GM21528 (cell line): ENCODE measurements around the gene TMEM229B.

ENCODE experiments used
- ATAC-seq: cut with Tn5 transposase; IDR thresholded peaks from one replicate; pipeline ENCODE4 v1.9.1; 2021; ENCODE audit warnings: mild to moderate bottlenecking, moderate library complexity; ENCODE audit not compliant: unreplicated experiment, low FRiP score

TMEM229B gene

DNA sequence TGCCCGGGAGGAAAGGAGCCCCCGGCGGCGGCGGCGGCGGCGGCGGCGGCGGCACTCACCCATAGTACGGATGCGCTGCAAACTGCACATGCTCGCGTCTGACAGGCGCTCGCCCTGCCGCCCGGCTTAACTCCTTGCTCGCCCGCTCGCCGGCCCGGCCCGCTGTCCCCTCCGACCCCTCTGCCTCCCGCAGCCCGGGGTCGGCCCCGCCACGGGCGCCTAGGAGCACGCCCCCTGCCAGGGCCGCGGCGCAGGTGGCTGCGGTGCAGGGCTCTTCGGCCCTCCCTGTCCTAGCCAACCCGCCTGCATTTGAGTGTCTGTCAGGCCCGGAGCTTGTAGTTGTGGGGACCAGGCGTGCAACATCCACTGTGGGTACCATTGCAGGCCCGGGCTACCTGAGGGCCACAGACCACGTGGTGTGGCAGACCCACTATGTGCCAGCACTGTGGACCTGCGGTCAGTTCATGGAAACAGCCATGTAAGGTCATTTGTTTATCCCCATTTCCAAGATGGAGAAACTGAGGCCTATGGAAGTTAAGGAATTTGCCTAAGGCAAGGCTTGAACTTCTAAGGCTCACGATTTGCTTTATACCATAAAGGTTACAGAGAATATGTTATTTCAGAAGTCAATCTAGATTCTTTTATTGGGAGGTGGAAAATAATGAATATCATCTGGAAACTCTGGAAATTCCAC, 27.0 kb upstream of the TMEM229B start:
- ATAC-seq: peak; percentile 58

DNA sequence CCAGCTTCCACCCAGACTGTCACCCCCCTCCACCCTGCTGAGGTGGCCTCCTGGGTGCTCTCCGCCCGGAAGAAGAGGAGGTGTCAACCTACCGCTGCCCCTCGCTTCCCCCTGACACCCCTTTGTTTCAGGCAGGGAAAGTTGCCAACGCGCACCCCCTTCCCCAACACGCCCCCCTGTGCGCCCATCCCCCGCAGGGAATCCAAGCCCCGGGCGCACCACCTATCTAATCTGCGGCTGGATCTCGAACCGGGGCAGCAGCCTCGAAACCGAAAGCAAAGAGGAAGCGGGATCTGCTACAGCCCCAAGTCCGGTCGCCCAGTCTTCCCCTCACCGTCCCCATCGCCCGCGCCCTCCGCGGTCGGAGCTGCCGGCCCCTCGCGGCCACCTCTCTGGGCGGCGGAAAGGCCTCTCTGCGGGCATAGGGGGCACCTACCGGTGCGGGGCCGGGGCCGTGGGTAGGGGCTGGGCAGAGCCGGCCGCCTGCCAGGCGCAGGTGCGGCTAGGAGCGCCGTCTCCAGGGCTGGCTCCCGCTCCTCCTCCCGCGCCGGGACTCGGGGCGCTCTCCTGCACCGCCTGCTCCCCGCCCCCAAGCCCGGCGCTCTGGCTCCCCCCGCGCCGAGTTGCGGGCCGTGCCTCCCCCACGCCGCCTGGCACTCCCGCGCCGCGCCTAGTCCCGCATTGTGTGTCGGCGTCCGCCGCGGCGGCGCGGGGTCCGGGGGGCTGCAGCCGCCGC, 26.3 kb upstream of the TMEM229B start:
- ATAC-seq: peak; percentile 53

DNA sequence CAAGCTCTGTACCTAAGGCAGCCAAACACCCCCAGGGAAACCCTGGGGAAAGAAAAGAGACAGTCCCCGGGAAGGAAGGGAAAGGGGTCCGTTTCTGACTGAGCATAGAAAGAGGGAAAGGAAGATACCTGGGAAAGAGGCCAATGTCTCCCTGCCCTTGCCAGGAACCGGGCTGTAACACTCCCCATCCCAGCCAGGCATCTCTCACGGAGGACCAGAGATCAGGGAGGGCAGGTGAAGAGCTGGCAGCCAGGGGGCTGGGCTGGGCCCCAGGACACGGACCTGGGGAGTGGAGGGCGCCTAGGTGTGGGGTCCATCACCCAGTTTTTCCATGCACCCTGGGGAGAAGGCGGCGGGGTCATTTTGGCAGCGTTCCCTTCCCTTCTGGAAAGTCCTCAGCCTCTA, 25.7 kb upstream of the TMEM229B start:
- no peak for ATAC-seq

DNA sequence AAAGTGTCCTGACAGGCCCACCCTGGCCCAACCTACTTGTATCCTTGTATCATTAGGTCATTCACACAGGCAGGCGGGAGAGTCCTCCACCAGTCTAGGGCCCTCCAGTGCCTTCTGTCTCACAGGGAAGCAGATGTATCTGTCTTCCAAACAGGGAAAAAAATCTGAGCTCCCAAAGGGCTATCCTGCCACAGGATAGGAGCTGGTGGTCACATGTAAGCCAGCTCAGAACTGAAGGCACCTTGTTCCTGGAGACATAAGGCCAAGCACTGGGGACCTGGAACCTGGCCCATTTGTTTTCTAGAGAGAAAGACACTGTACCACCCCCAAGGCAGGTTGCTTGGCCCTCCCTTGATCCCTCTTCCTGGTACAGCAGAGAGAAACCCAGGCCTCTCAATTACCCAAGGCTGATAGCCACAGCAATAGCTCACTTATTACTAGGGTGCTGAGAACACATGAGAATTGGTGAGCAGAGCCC, 25.1 kb upstream of the TMEM229B start:
- ATAC-seq: no peak

DNA sequence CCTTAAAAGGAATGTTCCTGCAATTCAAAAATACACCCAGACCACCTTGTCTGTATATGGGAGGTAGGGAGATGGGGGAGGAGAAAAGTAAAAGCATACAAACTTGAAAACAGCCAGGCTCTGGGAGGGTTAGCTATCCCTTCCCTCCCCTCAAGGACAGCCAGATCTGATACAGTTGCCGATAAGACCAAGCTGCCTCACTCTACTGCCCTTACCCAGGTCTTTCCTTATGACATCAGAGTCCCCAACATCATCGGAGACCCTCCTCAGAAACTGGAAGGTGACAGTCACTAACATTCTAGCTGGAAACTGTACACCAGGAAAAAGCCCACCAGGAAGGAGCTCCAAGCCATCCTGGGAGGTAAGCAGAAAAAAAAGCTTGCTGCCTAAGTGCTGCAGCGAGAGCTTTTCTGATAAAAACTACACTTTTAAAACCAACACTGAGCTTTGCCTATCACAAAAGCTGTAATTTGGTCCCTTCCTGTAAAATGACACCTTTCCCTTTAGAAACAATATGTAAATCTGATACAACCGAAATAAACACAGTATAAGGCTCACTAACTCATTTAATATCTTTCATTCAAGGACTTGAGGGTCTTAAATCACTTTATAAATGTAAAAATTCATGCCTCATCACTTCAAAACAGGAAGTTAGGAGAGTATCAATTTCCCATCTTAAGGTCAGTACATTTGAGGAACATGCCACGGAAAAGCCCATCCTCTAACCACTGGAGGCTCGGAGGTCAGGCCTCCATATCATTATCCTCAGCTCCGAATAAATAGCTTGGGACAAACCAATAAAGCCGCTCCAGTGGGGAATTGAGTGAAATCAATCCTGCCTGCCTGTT, 24.2 kb upstream of the TMEM229B start:
- ATAC-seq: no peak

DNA sequence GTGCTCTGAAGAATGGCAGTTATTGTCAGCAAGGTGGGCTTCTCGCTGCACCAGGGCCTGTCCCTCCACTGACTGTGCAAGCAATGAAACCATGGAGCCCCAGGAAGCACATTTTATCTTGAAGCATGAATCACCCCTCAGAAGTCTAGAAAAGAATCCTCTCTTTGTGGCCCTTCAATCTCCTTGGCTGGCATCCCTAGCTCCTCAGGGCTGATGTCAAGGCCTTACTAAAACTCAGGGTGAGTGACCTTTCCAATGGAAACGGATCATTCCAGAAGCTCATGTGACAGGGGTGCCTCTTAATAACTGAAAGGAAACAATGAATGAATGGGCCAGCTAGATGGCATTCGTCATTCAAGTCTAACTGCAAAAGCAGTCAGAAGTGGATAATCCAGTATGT, 22.3 kb upstream of the TMEM229B start:
- ATAC-seq: no peak

DNA sequence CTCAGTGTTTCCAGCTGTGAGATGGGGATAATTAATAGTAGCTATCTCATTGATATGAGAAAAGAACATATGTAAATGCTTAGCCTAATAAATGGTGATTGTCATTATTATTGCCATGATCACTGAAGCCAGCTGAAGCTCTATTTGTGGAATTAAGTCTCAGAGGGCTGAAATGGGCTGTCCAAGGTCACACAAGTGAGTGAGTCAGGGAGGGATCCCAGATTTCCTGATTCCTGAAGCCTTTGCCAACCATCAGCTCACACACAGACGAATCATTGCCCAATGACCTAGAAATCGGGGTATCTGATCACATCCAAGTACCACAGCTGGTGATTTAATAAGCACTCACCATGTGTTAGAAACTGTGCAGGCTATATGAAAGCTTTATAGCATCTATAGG, 21.6 kb upstream of the TMEM229B start:
- no peak for ATAC-seq

DNA sequence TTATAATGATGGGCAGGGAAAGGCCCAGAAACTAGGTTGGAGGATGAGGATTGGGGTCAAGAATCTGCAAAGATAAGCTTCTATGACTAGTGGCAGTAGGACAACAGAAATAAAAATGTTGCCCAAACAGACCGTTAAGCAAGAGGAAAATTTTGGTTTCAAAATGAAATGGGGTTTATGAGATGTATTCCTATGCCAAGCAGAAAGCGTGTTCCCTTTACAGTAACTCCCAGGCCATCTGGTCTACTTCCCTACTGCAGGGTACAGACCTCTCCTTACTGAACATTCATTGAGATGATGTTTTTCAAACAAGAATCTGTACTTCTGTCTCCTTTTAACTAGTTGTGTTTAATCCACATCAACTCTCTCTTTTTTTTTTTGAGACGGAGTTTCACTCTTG, 20.4 kb upstream of the TMEM229B start:
- no peak for ATAC-seq

DNA sequence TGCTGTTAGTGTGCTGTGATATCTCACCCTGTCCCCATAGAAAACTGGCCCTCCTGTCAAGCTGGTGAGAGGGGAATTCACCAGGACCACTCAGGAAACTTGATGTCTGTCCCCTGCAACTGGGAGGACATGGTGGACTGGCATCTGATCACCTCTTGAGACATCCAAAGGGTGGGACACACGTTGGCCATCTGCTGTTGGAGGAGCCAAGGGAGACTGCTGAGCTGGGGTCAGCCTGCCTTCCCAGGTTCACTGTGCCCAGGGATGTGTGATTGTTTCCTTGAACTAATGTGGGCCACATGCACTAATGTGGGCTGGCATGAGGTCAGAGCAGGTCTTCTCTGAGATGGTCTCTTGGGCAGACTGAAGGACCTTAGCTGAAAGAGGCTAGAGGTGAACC, 16.7 kb upstream of the TMEM229B start:
- ATAC-seq: no peak

DNA sequence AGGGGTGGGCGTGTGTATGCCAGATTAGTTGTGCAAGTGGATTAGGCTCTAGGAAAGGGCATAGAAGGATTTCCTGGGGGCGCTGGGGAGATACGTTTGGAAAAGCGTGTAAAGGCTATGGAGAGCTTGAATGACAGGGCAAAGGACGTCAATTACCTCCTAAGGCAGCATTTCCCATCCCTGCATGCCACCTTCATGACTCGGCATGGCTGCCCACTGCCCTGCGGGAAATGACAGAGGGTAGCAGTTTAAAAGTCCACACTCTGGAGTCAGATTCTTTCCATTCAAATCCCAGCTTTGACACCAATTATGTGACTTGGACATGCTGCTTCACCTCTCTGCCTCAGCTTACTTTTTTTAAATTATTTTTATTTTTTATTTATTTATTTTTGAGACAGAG, 14.8 kb upstream of the TMEM229B start:
- no peak for ATAC-seq

DNA sequence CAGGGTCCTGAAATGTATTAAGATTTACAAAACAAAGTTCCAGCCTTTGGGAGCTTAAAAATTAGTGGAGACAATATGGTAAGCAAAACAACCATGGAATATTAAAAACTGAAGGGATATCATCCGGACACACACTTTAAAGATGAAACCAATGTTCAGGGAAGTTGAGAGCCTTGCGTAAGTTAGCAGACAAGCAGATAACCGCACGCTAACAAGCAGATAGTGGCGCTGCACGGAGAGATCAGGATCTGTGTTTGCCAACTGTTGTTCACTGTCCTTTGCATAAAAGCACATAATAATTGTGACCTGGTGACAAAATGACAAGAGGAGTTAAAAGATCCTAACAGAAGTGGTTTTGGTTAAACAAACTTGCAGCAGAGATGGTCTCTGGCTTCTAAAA, 14.3 kb upstream of the TMEM229B start:
- ATAC-seq: no peak

DNA sequence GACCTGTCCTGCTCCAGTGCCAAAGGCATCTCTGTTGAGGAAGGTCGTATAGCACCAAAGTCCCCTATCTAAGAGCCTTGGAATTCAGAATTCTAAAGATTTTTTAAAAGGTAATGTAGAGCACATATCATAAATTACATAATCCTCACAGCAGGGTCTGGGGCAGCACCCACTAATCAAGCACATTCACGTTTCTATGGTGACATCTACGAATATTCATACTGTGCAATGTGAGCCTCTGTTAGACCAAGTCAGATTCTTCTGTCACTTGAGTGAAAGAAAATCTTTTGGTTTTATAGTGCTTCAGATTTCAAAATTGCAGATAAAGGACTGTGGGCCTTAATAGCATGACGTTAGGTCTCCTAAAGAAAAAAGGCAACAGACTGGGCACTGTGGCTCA, 13.1 kb upstream of the TMEM229B start:
- no peak for ATAC-seq

DNA sequence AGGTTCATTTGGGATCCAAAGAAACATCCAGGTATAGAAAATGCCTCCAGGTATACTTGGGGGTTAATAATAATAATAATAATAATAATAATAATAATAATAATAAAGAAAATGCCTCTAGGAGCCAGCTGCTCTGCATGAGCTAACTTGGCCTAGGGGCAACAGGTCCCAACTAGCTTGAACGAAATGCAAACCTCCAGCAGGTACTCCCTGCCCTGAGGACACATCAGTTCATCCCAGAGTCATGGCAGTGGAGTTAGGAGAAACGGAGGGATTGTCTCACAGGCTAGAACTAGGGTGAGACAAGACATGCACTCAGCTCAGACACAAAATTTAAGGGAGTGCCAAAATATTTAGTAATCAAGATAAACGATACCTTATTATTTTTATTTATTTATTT, 12.5 kb upstream of the TMEM229B start:
- no peak for ATAC-seq

DNA sequence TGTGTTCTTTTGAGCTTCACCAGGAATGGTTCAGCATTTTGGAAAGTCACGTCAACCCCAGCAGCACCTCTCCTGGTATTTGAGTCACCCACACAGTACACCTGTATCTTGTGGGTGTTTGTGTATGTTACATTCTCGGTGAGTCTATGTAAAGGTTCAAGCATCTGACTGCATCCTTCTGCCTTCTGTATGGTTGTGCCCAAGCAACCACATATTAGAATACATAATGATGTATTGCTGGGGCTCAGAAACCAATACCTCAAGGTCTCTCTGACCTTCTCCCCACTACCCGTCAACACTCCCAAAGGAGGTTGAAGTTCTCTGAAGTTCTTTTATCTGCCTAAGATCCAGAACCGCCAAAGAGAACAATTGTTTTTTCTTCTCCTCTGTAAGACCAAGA, 9.2 kb upstream of the TMEM229B start:
- no peak for ATAC-seq

DNA sequence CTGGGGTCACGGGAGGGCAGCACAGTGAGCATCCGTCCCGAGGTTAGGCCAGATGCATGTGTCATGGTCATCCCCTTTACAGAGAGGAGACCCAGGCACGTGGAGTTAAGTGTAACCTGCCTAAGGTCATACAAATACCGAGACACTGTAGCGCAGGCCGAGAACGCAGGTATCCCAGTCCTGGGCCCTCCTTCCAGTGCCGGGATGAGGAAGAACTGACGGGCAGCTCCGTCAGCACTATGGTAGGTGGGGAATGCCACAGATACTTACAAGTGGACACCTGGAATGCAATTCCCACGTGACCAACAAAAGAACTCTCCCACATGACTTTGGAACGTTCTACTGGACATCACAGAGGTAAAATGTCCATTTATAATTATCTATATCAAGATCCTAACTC, 8.7 kb upstream of the TMEM229B start:
- no peak for ATAC-seq

DNA sequence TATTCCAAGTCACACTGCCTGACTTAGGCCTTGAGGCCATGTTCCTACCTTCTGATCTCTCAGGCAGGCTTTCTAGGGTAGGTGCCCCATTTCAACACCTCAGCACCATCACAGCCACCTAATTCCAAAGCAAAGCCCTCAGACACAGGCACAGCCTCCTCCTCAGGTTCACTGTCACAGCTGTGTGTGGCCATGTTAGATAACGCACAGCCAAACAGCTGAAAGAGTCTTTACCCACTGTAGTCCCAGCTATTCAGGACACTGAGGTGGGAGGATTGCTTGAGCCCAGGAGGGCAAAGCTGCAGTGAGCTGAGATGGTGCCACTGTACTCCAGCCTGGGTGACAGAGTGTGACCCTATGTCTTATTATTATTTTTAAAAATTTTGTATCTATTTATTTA, 7.3 kb upstream of the TMEM229B start:
- no peak for ATAC-seq

DNA sequence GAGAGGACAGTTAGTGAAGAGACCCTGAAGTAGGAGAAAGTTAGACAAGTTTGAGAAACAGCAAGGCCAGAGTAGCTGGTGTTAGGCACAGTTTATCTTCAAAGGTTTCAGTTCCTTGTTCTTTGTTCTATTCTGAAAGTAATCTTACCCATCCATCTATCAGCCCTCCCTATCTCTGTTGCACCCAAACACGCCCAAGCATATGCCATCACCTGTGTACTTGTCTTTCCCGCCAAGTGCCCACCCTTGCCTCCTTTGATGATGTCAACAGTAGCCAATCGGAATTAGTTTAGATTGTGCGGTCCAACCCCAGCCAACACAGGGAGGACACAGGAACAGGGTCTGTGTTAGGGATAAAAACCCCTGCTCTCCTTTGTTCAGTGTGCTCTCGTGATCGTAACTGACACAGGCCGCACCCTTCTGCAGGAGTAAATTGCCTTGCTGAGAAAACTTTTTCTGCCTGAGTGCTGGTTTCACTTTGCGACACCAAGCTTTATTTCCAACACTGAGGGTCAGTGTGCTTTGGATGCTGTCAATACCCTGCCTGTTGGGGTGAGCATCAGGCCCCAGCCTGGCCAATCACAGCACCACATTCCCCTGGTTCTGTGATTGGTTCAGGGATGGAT, 4.7 kb upstream of the TMEM229B start:
- no peak for ATAC-seq

DNA sequence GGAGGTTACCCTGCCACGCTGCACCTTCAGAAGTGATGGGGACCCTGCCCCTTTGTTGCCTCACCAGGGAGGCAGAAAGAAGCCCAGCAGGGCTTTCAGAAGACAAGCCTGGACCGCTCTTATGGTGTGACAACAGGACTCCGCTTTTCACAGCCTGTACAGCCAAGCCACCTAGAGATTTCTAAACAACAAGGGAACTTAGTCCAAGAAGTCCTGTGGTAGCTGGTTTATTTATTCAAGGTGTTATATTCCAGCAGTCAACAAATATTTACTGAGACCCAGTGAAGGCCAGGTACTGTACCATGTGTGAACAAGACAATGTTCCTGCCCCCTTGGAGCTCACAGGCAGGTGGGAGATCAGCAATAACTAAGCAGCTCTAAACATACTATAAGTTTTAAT, 4.0 kb upstream of the TMEM229B start:
- no peak for ATAC-seq

DNA sequence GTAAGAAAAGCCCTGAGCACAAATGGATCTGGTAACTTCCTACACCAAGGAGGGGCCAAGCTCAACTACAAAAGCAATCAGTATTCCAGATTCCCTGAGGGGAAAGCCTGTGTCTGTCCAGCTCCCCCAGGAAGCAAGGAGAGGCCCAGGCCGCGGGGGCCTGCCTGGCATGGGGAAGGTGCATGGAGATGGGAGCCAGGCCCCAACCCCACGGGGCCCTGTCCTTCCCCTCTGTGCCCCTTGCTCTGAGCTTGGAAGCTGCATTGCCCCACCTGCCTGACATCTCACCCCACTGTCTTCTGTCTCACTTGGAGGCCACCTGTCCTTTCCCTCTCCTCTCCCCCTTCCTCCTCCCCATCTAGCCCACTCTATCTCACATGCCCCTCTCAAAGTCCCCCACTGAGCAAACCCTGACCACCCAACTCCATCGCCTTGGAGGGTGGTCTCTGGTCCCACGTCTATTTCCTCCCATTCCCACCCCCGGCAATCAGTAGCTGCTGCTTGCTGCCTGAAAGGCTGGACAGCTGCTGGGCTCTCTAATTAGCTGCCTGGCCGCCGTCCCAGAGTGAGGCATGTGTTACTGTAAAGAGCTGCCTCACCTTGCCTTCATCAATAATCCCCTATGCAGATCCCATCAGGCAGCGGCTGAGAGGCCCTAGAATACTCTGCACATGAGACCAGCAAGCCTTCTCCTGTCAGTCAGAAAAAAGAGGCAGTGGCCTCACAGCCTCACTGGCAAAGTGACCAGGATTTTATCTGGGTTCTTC, 3.4 kb upstream of the TMEM229B start:
- no peak for ATAC-seq

DNA sequence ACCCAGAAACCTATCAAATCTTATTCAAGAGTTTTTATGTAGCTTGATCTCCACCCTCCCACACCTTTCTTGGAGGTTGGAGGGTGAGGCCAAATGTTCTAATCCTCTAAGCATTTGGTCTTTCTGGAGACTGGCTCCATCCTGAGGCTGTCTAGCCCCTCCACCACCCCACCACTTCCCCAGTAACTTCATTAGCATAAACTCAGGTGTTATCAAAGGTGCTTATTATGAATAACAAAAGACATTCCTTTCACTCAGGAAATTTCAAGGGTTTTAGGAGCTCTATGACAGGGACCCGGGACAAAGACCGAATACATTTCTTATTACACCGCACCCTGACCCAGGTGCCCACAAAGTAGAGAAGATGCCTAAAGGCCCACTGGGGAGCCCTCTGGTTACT, 2.8 kb upstream of the TMEM229B start:
- no peak for ATAC-seq
